Smooth muscle cell (in vitro differentiated cells): Measurements from ENCODE around the gene DHPS. TPM values are rescaled to one million over a fixed set of nuclear protein-coding genes. Genes with fewer than 3 reads are reported as not detected.

Experiments used
- DNase-seq: peaks from one replicate; lab custom pipeline; 2025; ENCODE audit not compliant: unreplicated experiment; lab: John Stamatoyannopoulos, UW
- H2AFZ ChIP-seq: fragments of 200-600 bp; sonication (generic); 2 replicates; pipeline ENCODE4 v1.6.0; 2016; ENCODE audit warnings: antibody characterized with exemption, low read depth, mild to moderate bottlenecking
- H3F3A ChIP-seq: fragments of 200-600 bp; sonication (generic); 2 replicates; pipeline ENCODE4 v1.6.0; 2017; ENCODE audit warnings: antibody characterized with exemption, low read depth
- H3K27ac ChIP-seq: fragments of 200-600 bp; sonication (generic); 2 replicates; pipeline ENCODE4 v1.5.1; 2016; ENCODE audit warnings: low read depth, mild to moderate bottlenecking
- H3K27me3 ChIP-seq: fragments of 200-600 bp; sonication (generic); 2 replicates; pipeline ENCODE4 v1.6.1; 2016; ENCODE audit warnings: low read depth, mild to moderate bottlenecking
- H3K36me3 ChIP-seq: fragments of 200-600 bp; sonication (generic); 2 replicates; pipeline ENCODE4 v1.5.1; 2016; ENCODE audit warnings: low read depth
- H3K4me1 ChIP-seq: fragments of 200-600 bp; sonication (generic); 2 replicates; pipeline ENCODE4 v1.5.1; 2016; ENCODE audit warnings: low read depth
- H3K4me2 ChIP-seq: fragments of 200-600 bp; sonication (generic); 2 replicates; pipeline ENCODE4 v1.6.0; 2016; ENCODE audit warnings: mild to moderate bottlenecking
- H3K4me3 ChIP-seq: fragments of 200-600 bp; sonication (generic); 2 replicates; pipeline ENCODE4 v1.5.1; 2016; ENCODE audit warnings: mild to moderate bottlenecking
- H3K79me2 ChIP-seq: fragments of 200-600 bp; sonication (generic); 2 replicates; pipeline ENCODE4 v1.6.0; 2016; ENCODE audit warnings: low read depth, mild to moderate bottlenecking
- H3K9ac ChIP-seq: fragments of 200-600 bp; sonication (generic); 2 replicates; pipeline ENCODE4 v1.6.0; 2016; ENCODE audit warnings: low read depth
- H3K9me3 ChIP-seq: fragments of 200-600 bp; sonication (generic); replicated peaks from 2 replicates; pipeline ENCODE4 v1.5.1; 2016; ENCODE audit warnings: low read depth
- H4K20me1 ChIP-seq: fragments of 200-600 bp; sonication (generic); 2 replicates; pipeline ENCODE4 v1.6.0; 2016; ENCODE audit warnings: low read depth
- WGBS: methylation state at CpG from one replicate; pipeline ENCODE4 v1.1.7; 2016; ENCODE audit warnings: low lambda C conversion rate; 5-methylcytosine and 5-hydroxymethylcytosine counted together
- polyA plus RNA-seq: library from polyadenylated mRNA; unstranded; fragments of >200 nt; fragmentation: Nextera tagmentation; extraction: Ambion mirVana; gene quantifications from 2 replicates; pipeline ENCODE4 v1.2.1, GENCODE V29; 2016
- total RNA-seq: library from RNA; depleted of rRNA; stranded (reverse); fragments of >200 nt; gene quantifications from 2 replicates; pipeline ENCODE4 v1.2.3, GENCODE V29; 2014
- TF ChIP-seq, protein P1 (sequence below): fragments of 200-600 bp; sonication (generic); IDR thresholded peaks from 2 replicates; pipeline ENCODE4 v1.5.1; 2017; ENCODE audit warnings: borderline replicate concordance, mild to moderate bottlenecking, antibody characterized with exemption; ENCODE audit not compliant: insufficient read depth, poor library complexity, severe bottlenecking

DHPS gene
- total and polyA plus RNA-seq, 2 experiments from 2014 or later, result 43.9 to 67.6 TPM

DNA sequence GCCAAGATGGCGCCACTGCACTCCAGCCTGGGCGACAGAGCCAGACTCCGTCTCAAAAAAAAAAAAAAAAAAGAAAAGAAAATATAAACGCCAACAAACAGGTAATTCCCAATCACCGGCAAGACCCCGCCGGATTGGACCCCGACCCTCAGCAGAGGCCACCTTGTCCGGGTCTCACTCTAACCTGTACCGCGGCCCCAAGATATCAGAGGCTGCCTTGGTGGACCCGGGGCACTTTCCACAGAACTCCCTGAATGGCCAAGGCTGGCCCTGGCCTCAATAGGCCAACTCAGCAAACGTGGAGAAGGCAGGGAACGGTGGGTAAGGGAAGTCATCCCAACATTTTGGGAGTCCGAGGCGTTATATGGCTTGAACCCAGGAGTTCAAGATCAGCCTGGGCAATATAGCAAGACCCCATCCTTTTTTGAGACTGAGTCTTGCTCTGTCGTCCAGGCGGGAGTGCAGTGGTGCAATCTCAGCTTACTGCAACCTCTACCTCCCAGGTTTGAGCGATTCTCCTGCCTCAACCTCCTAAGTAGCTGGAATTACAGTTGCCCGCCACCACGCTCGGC is 43.0 kb downstream of the DHPS start:
- Histone ChIP-seq H3K9ac (no peak overlapping the region), H4K20me1 (no peaks in the 10 kb centered on the region), H3F3A (no peaks in the 10 kb centered on the region), H3K4me2 (no peak overlapping the region), H2AFZ (no peak overlapping the region), H3K27ac (no peak overlapping the region), H3K4me3 (no peak overlapping the region), H3K79me2 (no peaks in the 10 kb centered on the region), H3K36me3 (no peaks in the 10 kb centered on the region), H3K9me3 (no peaks in the 10 kb centered on the region), H3K27me3 (no peaks in the 10 kb centered on the region), H3K4me1 (peaks cover 4% of the 10 kb centered on the region)
- TF ChIP-seq, protein P1, sequence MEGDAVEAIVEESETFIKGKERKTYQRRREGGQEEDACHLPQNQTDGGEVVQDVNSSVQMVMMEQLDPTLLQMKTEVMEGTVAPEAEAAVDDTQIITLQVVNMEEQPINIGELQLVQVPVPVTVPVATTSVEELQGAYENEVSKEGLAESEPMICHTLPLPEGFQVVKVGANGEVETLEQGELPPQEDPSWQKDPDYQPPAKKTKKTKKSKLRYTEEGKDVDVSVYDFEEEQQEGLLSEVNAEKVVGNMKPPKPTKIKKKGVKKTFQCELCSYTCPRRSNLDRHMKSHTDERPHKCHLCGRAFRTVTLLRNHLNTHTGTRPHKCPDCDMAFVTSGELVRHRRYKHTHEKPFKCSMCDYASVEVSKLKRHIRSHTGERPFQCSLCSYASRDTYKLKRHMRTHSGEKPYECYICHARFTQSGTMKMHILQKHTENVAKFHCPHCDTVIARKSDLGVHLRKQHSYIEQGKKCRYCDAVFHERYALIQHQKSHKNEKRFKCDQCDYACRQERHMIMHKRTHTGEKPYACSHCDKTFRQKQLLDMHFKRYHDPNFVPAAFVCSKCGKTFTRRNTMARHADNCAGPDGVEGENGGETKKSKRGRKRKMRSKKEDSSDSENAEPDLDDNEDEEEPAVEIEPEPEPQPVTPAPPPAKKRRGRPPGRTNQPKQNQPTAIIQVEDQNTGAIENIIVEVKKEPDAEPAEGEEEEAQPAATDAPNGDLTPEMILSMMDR, result no peak
- WGBS, result 95% methylated on average over 20 of the region's 22 CpGs
- DNase-seq, result no peak

DNA sequence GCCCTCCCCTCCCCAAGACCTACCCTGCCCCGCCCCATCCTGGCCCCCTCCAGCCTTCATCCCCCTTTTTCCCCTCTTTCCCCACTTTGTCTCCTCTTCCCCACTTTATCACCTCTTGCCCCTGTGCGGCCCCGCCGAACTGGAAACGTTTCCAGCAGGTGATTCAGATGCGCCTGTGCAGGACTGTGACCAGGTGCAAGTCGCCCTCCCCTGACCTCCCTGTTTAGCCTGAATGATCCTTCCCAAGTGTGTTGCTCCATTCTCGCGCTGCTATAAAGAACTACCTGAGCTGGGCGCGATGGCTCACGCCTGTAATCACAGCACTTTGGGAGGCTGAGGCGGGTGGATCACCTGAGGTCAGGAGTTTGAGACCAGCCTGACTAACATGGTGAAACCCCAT is 45.0 kb downstream of the DHPS start:
- Histone ChIP-seq H3K4me1 (peaks cover 4% of the 10 kb centered on the region), H3K9ac (no peak overlapping the region), H3K27me3 (no peaks in the 10 kb centered on the region), H3K36me3 (no peaks in the 10 kb centered on the region), H3K4me2 (no peak overlapping the region), H2AFZ (no peak overlapping the region), H3K27ac (no peak overlapping the region), H3K4me3 (no peak overlapping the region), H4K20me1 (no peaks in the 10 kb centered on the region), H3K9me3 (no peaks in the 10 kb centered on the region), H3K79me2 (no peaks in the 10 kb centered on the region), H3F3A (peaks cover 8% of the 10 kb centered on the region)
- TF ChIP-seq, protein P1, result no peak
- WGBS, result 95% methylated on average over 12 of the region's 13 CpGs
- no peak for DNase-seq

DNA sequence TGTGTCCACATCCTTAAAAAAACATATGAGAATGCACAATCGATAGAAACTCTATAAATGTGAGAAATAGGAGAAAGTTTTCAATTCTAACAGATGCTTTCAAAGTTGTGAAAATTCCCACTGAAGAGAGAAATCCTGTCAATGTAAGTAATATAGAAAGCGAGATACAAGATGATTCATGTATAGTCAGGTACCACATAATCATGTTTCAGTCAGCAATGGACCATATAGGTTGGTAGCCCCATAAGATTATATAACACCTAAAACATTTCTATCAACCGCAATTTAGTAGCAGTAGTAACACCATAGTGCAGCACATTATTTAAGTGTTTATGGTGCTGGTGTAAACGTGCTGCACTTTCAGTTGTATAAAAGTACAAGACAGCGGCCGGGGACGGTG is 52.5 kb downstream of the DHPS start:
- Histone ChIP-seq H3K27me3 (no peaks in the 10 kb centered on the region), H3K27ac (no peak overlapping the region), H3K4me3 (no peak overlapping the region), H3K36me3 (peaks cover 64% of the 10 kb centered on the region), H4K20me1 (no peaks in the 10 kb centered on the region), H2AFZ (no peak overlapping the region), H3K9me3 (peaks cover 39% of the 10 kb centered on the region), H3K79me2 (peaks cover 17% of the 10 kb centered on the region), H3F3A (peaks cover 24% of the 10 kb centered on the region), H3K4me2 (no peak overlapping the region), H3K9ac (no peak overlapping the region), H3K4me1 (no peaks in the 10 kb centered on the region)
- TF ChIP-seq, protein P1, result no peak
- WGBS, result 98% methylated on average over 7 of the region's 7 CpGs
- DNase-seq, result no peak
